Nephron progenitor cell (in vitro differentiated cells): ENCODE measurements around the gene LDLRAD4.
A peak's percentile ranks its signal among the peaks of the same experiment; 100 is the strongest.

Source experiments
- DNase-seq: peaks from one replicate; pipeline ENCODE4 v3.0.0; 2021
- H3K27ac Mint-ChIP-seq: 2 replicates; pipeline ENCODE4 v1.8.0; 2021; ENCODE audit warnings: mild to moderate bottlenecking, moderate library complexity, mixed read lengths
- H3K27me3 Mint-ChIP-seq: 2 replicates; pipeline ENCODE4 v1.8.0; 2021; ENCODE audit warnings: mild to moderate bottlenecking, low read depth, mixed read lengths; ENCODE audit not compliant: poor library complexity
- H3K36me3 Mint-ChIP-seq: 2 replicates; pipeline ENCODE4 v1.8.0; 2021; ENCODE audit warnings: low read depth, mixed read lengths
- H3K4me1 Mint-ChIP-seq: 2 replicates; pipeline ENCODE4 v1.8.0; 2021; ENCODE audit warnings: mixed read lengths
- H3K4me3 Mint-ChIP-seq: 2 replicates; pipeline ENCODE4 v1.8.0; 2021; ENCODE audit warnings: mild to moderate bottlenecking, moderate library complexity, mixed read lengths
- H3K9me3 Mint-ChIP-seq: 2 replicates; pipeline ENCODE4 v1.8.0; 2021; ENCODE audit warnings: mild to moderate bottlenecking, moderate library complexity, mixed read lengths
- TF ChIP-seq, protein P1 (sequence below): fragments of 200-600 bp; sonication (generic); IDR thresholded peaks from 2 replicates; pipeline ENCODE4 v1.5.0; 2021; ENCODE audit warnings: antibody characterized with exemption

LDLRAD4 gene

DNA sequence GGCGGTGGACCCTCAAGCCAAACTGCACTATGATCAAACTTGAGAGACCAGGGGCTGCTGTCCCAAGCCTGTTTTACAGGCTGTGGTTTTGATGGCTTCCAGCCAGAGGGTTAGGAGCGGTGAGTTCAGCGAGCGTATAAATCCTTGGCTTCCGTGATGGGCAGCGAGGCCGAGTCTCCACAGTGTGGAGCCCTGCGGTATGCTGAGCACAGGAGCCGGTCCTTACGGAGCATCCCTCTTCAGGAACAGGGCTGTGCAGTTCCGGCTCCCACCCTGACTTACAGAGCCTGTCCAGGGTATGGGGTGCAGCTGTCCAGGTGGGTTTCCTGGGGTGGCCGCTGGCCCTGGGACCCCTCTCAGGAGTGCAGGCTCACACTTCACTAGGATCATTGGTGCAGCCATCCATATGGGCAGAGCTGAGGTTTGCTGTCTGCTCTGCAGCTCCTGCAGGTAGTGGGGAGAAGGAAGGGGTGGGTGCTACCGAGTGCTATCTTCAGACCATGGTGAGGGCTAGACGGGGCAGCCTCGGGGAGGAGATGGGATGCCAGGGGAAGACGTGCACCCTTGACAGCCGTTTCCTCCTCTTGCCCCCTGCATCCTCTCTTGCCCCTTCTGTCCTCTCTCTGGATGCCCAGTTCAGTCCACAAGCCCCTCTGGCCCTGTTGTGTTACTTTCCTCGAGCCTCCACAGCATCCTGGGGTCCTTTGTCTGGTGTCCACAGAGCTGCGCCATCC lies 403.5 kb downstream of the LDLRAD4 start:
- no peak for DNase-seq

DNA sequence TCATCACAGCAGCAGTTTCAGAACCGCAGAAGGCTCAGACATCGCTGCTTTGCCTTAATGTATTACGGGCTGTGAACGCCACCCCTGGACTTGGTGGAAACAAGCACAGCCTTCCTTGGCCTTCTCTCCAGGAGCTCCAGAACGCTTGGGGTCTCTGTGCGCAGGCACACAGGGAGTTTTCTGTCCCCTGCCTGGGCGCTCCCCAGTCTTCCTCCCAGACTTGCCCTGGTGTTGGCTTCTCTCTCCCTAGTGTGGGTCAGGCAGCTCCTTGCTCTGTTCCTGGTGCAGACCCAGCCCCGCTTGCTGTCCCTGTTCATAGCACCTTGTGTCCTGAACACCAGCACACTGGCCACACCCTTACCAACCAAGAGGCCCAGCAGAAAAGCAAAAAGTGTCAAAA lies 404.2 kb downstream of the LDLRAD4 start:
- TF ChIP-seq, protein P1, sequence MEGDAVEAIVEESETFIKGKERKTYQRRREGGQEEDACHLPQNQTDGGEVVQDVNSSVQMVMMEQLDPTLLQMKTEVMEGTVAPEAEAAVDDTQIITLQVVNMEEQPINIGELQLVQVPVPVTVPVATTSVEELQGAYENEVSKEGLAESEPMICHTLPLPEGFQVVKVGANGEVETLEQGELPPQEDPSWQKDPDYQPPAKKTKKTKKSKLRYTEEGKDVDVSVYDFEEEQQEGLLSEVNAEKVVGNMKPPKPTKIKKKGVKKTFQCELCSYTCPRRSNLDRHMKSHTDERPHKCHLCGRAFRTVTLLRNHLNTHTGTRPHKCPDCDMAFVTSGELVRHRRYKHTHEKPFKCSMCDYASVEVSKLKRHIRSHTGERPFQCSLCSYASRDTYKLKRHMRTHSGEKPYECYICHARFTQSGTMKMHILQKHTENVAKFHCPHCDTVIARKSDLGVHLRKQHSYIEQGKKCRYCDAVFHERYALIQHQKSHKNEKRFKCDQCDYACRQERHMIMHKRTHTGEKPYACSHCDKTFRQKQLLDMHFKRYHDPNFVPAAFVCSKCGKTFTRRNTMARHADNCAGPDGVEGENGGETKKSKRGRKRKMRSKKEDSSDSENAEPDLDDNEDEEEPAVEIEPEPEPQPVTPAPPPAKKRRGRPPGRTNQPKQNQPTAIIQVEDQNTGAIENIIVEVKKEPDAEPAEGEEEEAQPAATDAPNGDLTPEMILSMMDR = no peak
- Mint-ChIP-seq H3K4me3 (no peak overlapping the region), H3K27me3 (peaks cover 38% of the 10 kb centered on the region), H3K4me1 (peaks cover 17% of the 10 kb centered on the region), H3K36me3 (no peaks in the 10 kb centered on the region), H3K9me3 (no peaks in the 10 kb centered on the region), H3K27ac (no peak overlapping the region)
- DNase-seq = no peak

More for the DNA sequence above, 403.5 kb downstream of the LDLRAD4 start:
- peaks cover 38% of the 10 kb centered on the region for H3K27me3 Mint-ChIP-seq
- H3K36me3 Mint-ChIP-seq = no peaks in the 10 kb centered on the region
- H3K27ac Mint-ChIP-seq = no peak overlapping the region
- H3K4me3 Mint-ChIP-seq = no peak overlapping the region
- H3K9me3 Mint-ChIP-seq = no peaks in the 10 kb centered on the region
- peaks cover 17% of the 10 kb centered on the region for H3K4me1 Mint-ChIP-seq
- TF ChIP-seq, protein P1 = no peak

DNA sequence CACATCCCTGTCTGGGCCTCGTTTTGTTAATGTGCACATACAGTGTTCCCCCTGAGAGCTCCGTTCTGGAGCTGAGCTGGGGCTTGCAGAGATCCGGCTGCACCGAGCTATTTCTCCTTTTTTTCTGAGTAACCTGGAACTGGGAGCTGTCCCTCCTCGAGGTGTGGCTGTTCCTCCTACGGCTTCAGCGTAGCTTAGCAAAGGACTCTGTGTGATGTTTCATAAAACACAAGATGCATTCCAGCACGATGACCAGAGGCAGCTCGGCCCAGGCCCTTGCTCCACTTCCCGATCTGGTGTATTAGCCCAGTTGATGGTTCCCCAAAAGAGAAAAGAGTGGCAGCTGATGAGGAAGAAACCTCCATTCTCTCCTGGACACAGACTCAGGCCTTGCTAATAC lies 404.8 kb downstream of the LDLRAD4 start:
- H3K4me1 Mint-ChIP-seq = peaks cover 17% of the 10 kb centered on the region
- no peak overlapping the region for H3K4me3 Mint-ChIP-seq
- DNase-seq = no peak
- H3K36me3 Mint-ChIP-seq = no peaks in the 10 kb centered on the region
- peaks cover 38% of the 10 kb centered on the region for H3K27me3 Mint-ChIP-seq
- H3K27ac Mint-ChIP-seq = no peak overlapping the region
- no peaks in the 10 kb centered on the region for H3K9me3 Mint-ChIP-seq
- TF ChIP-seq, protein P1 = no peak

DNA sequence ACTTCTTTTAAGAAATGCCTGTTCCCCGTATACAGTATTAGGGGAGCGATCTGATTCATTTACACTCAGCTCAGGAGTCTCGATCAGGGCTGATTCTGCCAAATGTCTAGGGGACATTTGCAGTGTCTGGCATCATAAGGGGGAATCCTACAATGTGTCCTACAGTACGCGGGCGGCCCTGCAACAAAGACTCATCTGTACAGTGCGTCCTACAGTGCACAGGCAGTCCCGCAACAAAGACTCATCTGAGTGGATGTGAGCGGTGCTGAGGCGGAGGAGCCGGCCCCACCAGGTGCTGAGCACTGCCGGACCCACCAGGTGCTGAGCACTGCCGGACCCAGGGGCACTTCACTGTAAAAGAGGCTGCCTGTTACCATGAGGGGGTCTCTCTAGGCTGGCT lies 405.3 kb downstream of the LDLRAD4 start:
- DNase-seq = no peak

DNA sequence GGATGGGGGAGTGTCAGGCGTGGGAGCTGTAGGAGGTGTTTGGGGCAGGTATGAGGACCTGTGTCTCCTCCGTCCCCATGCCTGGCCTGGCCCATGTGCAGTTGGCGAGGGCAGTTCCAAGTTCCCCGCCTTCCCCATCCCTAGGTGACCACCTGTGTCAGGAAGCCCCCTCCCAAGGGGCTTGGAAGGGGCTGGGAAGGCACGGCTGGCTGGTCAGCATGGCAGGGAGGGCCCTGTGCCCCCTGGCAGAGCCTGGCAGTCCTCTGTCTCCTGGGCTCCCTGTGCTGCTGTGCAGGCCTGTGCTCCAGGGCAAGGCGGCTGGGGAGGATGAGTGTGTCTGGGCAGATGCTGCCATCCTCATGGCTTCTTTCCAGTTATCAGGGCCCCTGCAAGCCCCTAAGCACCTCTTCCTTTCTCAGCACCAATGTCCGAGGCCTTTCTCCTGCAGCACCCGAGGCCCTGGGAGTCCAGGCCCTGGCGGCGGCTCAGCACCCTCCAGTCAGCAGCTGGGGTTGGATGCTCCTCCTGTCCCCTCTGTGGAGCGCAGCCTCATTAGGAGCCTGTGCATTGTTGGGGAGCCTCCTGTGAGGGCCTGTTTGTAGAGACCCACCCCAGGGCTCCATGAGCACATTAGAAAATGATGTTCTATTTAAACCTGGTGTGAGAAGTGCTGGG lies 406.1 kb downstream of the LDLRAD4 start:
- no peak overlapping the region for H3K4me3 Mint-ChIP-seq
- TF ChIP-seq, protein P1 = no peak
- peak overlapping the region; percentile 4 for H3K27ac Mint-ChIP-seq
- H3K27me3 Mint-ChIP-seq = peaks cover 41% of the 10 kb centered on the region
- H3K4me1 Mint-ChIP-seq = peaks cover 10% of the 10 kb centered on the region
- H3K9me3 Mint-ChIP-seq = no peaks in the 10 kb centered on the region
- H3K36me3 Mint-ChIP-seq = no peaks in the 10 kb centered on the region
- DNase-seq = no peak

More for the DNA sequence above, 405.3 kb downstream of the LDLRAD4 start:
- H3K27ac Mint-ChIP-seq = no peak overlapping the region
- peaks cover 12% of the 10 kb centered on the region for H3K4me1 Mint-ChIP-seq
- no peak overlapping the region for H3K4me3 Mint-ChIP-seq
- H3K27me3 Mint-ChIP-seq = peaks cover 40% of the 10 kb centered on the region
- H3K9me3 Mint-ChIP-seq = no peaks in the 10 kb centered on the region
- no peaks in the 10 kb centered on the region for H3K36me3 Mint-ChIP-seq
- TF ChIP-seq, protein P1 = no peak
